RPMI8226 (cell line): ENCODE results near the gene LCA5L.
"Not testable (repeated sequence)": the region's sequence is repeated elsewhere in the genome, so short reads cannot be mapped to it uniquely, and the experiment has no call there.

ENCODE experiments used
- DNase-seq: peaks from one replicate; pipeline ENCODE4 v3.0.0-alpha.2; 2015

LCA5L gene

GRCh38 chr21:39451332-39452206 is 6.0 kb upstream of the LCA5L start, which contains the start of gene SH3BGR:
TSS of gene SH3BGR (plus strand) at chr21:39451970. CDS start at chr21:39452097, 127 bp downstream.
- no peak for DNase-seq

GRCh38 chr21:39447264-39447663 is 1.7 kb upstream of the LCA5L start:
- no peak for DNase-seq

- DNase-seq = no peak
Measured at GRCh38 chr21:39444421-39445180, 977 bp downstream of the LCA5L start.

- peak; percentile 67 for DNase-seq
Measured at GRCh38 chr21:39441502-39442475, 3.8 kb downstream of the LCA5L start.

GRCh38 chr21:39439232-39439631 is 6.3 kb downstream of the LCA5L start:
- no peak for DNase-seq

GRCh38 chr21:39434950-39435349 is 10.6 kb downstream of the LCA5L start:
- DNase-seq = no peak

- DNase-seq = no peak
Measured at GRCh38 chr21:39430954-39431353, 14.6 kb downstream of the LCA5L start.

GRCh38 chr21:39430457-39430856 is 15.1 kb downstream of the LCA5L start:
- no peak for DNase-seq

GRCh38 chr21:39430016-39430415 is 15.6 kb downstream of the LCA5L start:
- no peak for DNase-seq

GRCh38 chr21:39429445-39429844 is 16.1 kb downstream of the LCA5L start:
- DNase-seq = no peak

GRCh38 chr21:39422527-39423241 is 22.9 kb downstream of the LCA5L start:
- no peak for DNase-seq

- DNase-seq = not testable (repeated sequence)
Measured at GRCh38 chr21:39419204-39419603, 26.4 kb downstream of the LCA5L start.

- no peak for DNase-seq
Measured at GRCh38 chr21:39406065-39406464, 39.5 kb downstream of the LCA5L start.

- DNase-seq = no peak
Measured at GRCh38 chr21:39400173-39400572, 45.4 kb downstream of the LCA5L start.

- DNase-seq = no peak
Measured at GRCh38 chr21:39397646-39398385, 47.8 kb downstream of the LCA5L start.

GRCh38 chr21:39392981-39393380 is 52.6 kb downstream of the LCA5L start:
- DNase-seq = no peak

GRCh38 chr21:39390212-39390765 is 55.3 kb downstream of the LCA5L start:
- no peak for DNase-seq

- no peak for DNase-seq
Measured at GRCh38 chr21:39388811-39389155, 56.8 kb downstream of the LCA5L start.

GRCh38 chr21:39388038-39388810 is 57.4 kb downstream of the LCA5L start:
- DNase-seq = peak; percentile 90

GRCh38 chr21:39387461-39388037 is 58.0 kb downstream of the LCA5L start:
- DNase-seq = peak; percentile 94
